ENCODE results near the gene NGEF. TPM values are rescaled to one million over a fixed set of nuclear protein-coding genes. Genes with fewer than 3 reads are reported as not detected.

NGEF gene
- total RNA-seq, 1 experiment from 2014 or later = 71.3 TPM

DNA sequence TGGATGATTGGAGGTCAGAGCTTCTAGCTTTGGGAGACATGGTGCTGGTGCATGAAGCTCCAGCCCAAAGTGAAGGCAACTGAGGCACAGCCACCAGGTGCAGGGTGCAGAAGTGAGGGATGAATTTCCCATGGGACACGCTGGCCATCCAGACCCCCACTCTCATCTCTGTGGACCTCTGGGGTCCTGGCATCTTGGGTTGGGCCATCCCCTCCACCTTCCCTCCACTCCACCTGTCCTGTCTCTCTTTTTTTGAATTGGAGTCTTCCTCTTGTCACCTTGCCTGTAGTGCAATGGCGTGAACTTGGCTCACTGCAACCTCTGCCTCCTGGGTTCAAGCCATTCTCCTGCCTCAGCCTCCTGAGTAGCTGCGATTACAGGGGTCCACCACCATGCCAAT, 3.4 kb downstream of the NGEF start:
- intact Hi-C loops (cut with micrococcal nuclease) = no loop called here
- Histone ChIP-seq H3K9me3 (ENCODE audit: low read length) (no peaks in the 10 kb centered on the region), H3K9ac (ENCODE audit: low read length) (no peak overlapping the region), H3K4me2 (ENCODE audit: low read length) (no peak overlapping the region), H3K36me3 (ENCODE audit: low read depth, low read length) (no peaks in the 10 kb centered on the region), H2AFZ (ENCODE audit: low read length) (no peak overlapping the region), H4K20me1 (ENCODE audit: low read length) (no peaks in the 10 kb centered on the region), H3K9me2 (replicated peaks; ENCODE audit: low read length) (no peaks in the 10 kb centered on the region), H3K27ac (ENCODE audit: low read length) (no peak overlapping the region), H3F3A (ENCODE audit: low read length, unreplicated experiment) (no peaks in the 10 kb centered on the region), H3K4me1 (ENCODE audit: insufficient read depth, low read length) (no peaks in the 10 kb centered on the region), H3K4me3 (ENCODE audit: low read length) (no peak overlapping the region), H3K79me2 (ENCODE audit: low read length) (no peaks in the 10 kb centered on the region), H3K27me3 (ENCODE audit: low read length) (no peaks in the 10 kb centered on the region)
- CTCF ChIA-PET = no interaction called here
- POLR2A ChIA-PET (ENCODE audit: unreplicated experiment) = no interaction called here
- no peak for ATAC-seq
- no peak for DNase-seq
- no TSS peak for BruUV-seq (replicated peaks)
- TF ChIP-seq, protein P1, sequence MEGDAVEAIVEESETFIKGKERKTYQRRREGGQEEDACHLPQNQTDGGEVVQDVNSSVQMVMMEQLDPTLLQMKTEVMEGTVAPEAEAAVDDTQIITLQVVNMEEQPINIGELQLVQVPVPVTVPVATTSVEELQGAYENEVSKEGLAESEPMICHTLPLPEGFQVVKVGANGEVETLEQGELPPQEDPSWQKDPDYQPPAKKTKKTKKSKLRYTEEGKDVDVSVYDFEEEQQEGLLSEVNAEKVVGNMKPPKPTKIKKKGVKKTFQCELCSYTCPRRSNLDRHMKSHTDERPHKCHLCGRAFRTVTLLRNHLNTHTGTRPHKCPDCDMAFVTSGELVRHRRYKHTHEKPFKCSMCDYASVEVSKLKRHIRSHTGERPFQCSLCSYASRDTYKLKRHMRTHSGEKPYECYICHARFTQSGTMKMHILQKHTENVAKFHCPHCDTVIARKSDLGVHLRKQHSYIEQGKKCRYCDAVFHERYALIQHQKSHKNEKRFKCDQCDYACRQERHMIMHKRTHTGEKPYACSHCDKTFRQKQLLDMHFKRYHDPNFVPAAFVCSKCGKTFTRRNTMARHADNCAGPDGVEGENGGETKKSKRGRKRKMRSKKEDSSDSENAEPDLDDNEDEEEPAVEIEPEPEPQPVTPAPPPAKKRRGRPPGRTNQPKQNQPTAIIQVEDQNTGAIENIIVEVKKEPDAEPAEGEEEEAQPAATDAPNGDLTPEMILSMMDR (conservative IDR thresholded peaks at IDR 0.05; ENCODE audit: low read depth, low read length) = no peak

DNA sequence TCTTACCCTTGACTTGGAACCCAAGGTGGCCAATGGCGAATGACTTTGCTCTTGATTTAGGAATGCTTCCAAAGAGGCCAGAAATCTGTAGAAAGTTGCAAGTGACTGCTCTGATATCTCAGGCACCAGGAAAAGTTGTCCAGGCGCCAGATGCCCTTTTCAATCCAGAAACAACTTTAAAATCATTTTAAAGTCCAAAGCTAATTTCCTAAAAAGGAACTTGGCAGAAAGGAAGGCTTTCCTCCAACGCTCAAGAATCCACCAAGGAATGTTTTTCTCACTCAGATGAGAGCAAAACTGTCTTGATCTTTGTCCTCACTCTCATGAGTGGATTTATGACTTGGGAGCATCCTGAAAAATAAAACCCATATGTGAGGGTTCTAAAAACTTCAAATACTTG, 5.3 kb downstream of the NGEF start:
- DNase-seq (no peak), ATAC-seq (no peak)
- TF ChIP-seq, protein P1 (conservative IDR thresholded peaks at IDR 0.05; ENCODE audit: low read depth, low read length) = no peak
- TF ChIP-seq EZH2 (IDR thresholded peaks at IDR 0.05; ENCODE audit: low read length, unreplicated experiment) (no peak), EZH2phosphoT487 (IDR thresholded peaks at IDR 0.05; ENCODE audit: borderline replicate concordance, low read length) (no peak)
- no TSS peak for BruUV-seq (replicated peaks)
- Histone ChIP-seq H3F3A (ENCODE audit: low read length, unreplicated experiment) (no peaks in the 10 kb centered on the region), H3K79me2 (ENCODE audit: low read length) (no peaks in the 10 kb centered on the region), H3K36me3 (ENCODE audit: low read depth, low read length) (no peaks in the 10 kb centered on the region), H3K27ac (ENCODE audit: low read length) (no peak overlapping the region), H3K27me3 (ENCODE audit: low read length) (no peaks in the 10 kb centered on the region), H3K9me3 (ENCODE audit: low read length) (no peaks in the 10 kb centered on the region), H3K9ac (ENCODE audit: low read length) (no peak overlapping the region), H3K4me3 (ENCODE audit: low read length) (no peak overlapping the region), H3K9me2 (replicated peaks; ENCODE audit: low read length) (no peaks in the 10 kb centered on the region), H4K20me1 (ENCODE audit: low read length) (no peaks in the 10 kb centered on the region), H3K4me2 (ENCODE audit: low read length) (no peak overlapping the region), H3K4me1 (ENCODE audit: insufficient read depth, low read length) (no peaks in the 10 kb centered on the region), H2AFZ (ENCODE audit: low read length) (no peak overlapping the region)
- ChIA-PET CTCF (no interaction called here), POLR2A (ENCODE audit: unreplicated experiment) (no interaction called here)
- intact Hi-C loops (cut with micrococcal nuclease) = no loop called here

DNA sequence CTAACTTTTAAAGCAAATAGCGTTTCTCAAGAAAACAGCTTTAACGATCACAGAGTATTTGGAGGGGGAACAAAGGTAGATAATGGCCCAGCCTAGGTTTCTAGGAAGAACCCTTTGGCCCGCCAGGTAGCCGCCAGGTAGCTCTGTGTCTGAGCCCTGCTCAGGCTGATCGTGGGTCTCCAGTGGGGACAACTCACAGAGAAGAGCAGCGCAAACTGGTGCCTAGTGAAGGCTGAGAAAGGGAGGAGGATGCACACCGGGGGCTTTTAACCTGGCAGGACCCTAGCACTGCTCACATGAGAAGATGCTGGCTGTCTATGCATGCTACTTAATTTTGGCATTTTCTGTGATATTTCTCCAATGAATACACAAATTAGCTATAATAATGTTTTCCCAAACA, 5.8 kb downstream of the NGEF start:
- intact Hi-C loops (cut with micrococcal nuclease) = no loop called here
- no peak overlapping the region for H3K9ac ChIP-seq (ENCODE audit: low read length)
- ATAC-seq (no peak), DNase-seq (no peak)
- H3K9me2 ChIP-seq (replicated peaks; ENCODE audit: low read length) = no peaks in the 10 kb centered on the region
- no peaks in the 10 kb centered on the region for H3K9me3 ChIP-seq (ENCODE audit: low read length)
- no peaks in the 10 kb centered on the region for H4K20me1 ChIP-seq (ENCODE audit: low read length)
- H3F3A ChIP-seq (ENCODE audit: low read length, unreplicated experiment) = no peaks in the 10 kb centered on the region
- no peaks in the 10 kb centered on the region for H3K27me3 ChIP-seq (ENCODE audit: low read length)
- H3K79me2 ChIP-seq (ENCODE audit: low read length) = no peaks in the 10 kb centered on the region
- no TSS peak for BruUV-seq (replicated peaks)
- no peaks in the 10 kb centered on the region for H3K36me3 ChIP-seq (ENCODE audit: low read depth, low read length)
- no peak overlapping the region for H3K4me3 ChIP-seq (ENCODE audit: low read length)
- H3K4me1 ChIP-seq (ENCODE audit: insufficient read depth, low read length) = no peaks in the 10 kb centered on the region
- H2AFZ ChIP-seq (ENCODE audit: low read length) = no peak overlapping the region
- no peak overlapping the region for H3K4me2 ChIP-seq (ENCODE audit: low read length)
- ChIA-PET POLR2A (ENCODE audit: unreplicated experiment) (no interaction called here), CTCF (no interaction called here)
- no peak overlapping the region for H3K27ac ChIP-seq (ENCODE audit: low read length)
- no peak for TF ChIP-seq EZH2phosphoT487 (IDR thresholded peaks at IDR 0.05; ENCODE audit: borderline replicate concordance, low read length)
- no peak for TF ChIP-seq EZH2 (IDR thresholded peaks at IDR 0.05; ENCODE audit: low read length, unreplicated experiment)
- TF ChIP-seq, protein P1 (conservative IDR thresholded peaks at IDR 0.05; ENCODE audit: low read depth, low read length) = no peak
